SK-N-DZ (cell line): ENCODE data around the gene ARID3A.

Experiments used
- DNase-seq: peaks from one replicate; pipeline ENCODE4 v3.0.0-alpha.2; 2015; ENCODE audit warnings: low spot score

The ARID3A gene

GRCh38 chr19:960601-960938 lies 34.7 kb downstream of the ARID3A start:
- DNase-seq: no peak

- DNase-seq: no peak
Measured at GRCh38 chr19:961866-962620, 36.2 kb downstream of the ARID3A start.

- DNase-seq: no peak
Measured at GRCh38 chr19:962683-963400, 37.0 kb downstream of the ARID3A start.

GRCh38 chr19:963486-963951 lies 37.7 kb downstream of the ARID3A start:
- no peak for DNase-seq

GRCh38 chr19:964116-964520 lies 38.3 kb downstream of the ARID3A start:
- DNase-seq: no peak

- DNase-seq: no peak
Measured at GRCh38 chr19:964761-965694, 39.2 kb downstream of the ARID3A start.

- DNase-seq: no peak
Measured at GRCh38 chr19:966485-967088, 40.8 kb downstream of the ARID3A start.

- no peak for DNase-seq
Measured at GRCh38 chr19:970695-971094, 44.9 kb downstream of the ARID3A start.

- no peak for DNase-seq
Measured at GRCh38 chr19:971795-972194, 46.0 kb downstream of the ARID3A start.

- DNase-seq: no peak
Measured at GRCh38 chr19:972281-972680, 46.4 kb downstream of the ARID3A start.

- no peak for DNase-seq
Measured at GRCh38 chr19:973726-974563, 48.1 kb downstream of the ARID3A start.

GRCh38 chr19:974564-975257 lies 48.9 kb downstream of the ARID3A start:
- DNase-seq: no peak

GRCh38 chr19:976476-976875 lies 50.6 kb downstream of the ARID3A start:
- DNase-seq: no peak

- no peak for DNase-seq
Measured at GRCh38 chr19:977058-977464, 51.2 kb downstream of the ARID3A start.

GRCh38 chr19:979318-979741 lies 53.5 kb downstream of the ARID3A start:
- DNase-seq: no peak

GRCh38 chr19:980133-980998 lies 54.5 kb downstream of the ARID3A start:
- DNase-seq: peak; percentile 60

- peak; percentile 70 for DNase-seq
Measured at GRCh38 chr19:982567-983170, 56.8 kb downstream of the ARID3A start.

GRCh38 chr19:984165-984967 lies 58.5 kb downstream of the ARID3A start, which contains the start of gene WDR18:
Gene WDR18, plus strand, starts transcription at chr19:984345. Its CDS starts 9 bp downstream, at chr19:984354.
- peak; percentile 94 for DNase-seq
